IMR-90 (cell line): ENCODE data around the gene C16orf74. TPM values are rescaled to one million over a fixed set of nuclear protein-coding genes. Genes with fewer than 3 reads are reported as not detected.

Source experiments
- ATAC-seq: fragments of 200-7000 bp; cut with Tn5 transposase; 2 replicates; pipeline ENCODE4 v1.9.1; 2020; ENCODE audit warnings: low read depth, mild to moderate bottlenecking, moderate library complexity
- BruUV-seq: library from RNA; stranded (reverse); fragments of 400-500 nt; replicated peaks from 2 replicates; lab custom pipeline; 2021; lab: Mats Ljungman, UMichigan
- CTCF ChIA-PET: fragments of 300-600 bp; formaldehyde crosslinking; extraction: SDS; loops from one replicate; lab custom pipeline; 2021; ENCODE audit warnings: antibody characterized with exemption; lab: Yijun Ruan, JAX
- POLR2A ChIA-PET: fragments of 300-600 bp; sonication (Branson Sonifier 250); formaldehyde crosslinking; loops from one replicate; lab custom pipeline; 2022; ENCODE audit warnings: antibody characterized with exemption; ENCODE audit not compliant: unreplicated experiment; lab: Charles Lee
- DNase-seq: peaks from one replicate; pipeline ENCODE4 v3.0.0; 2013
- H2AFZ ChIP-seq: replicated peaks from 2 replicates; pipeline ENCODE3; 2013; ENCODE audit warnings: low read length, mild to moderate bottlenecking; ENCODE audit not compliant: poor library complexity
- H2AK5ac ChIP-seq: 2 replicates; pipeline ENCODE4 v1.6.1; 2013; ENCODE audit warnings: low read depth, low read length, inconsistent platforms
- H2AK9ac ChIP-seq: replicated peaks from 2 replicates; pipeline ENCODE3; 2013; ENCODE audit warnings: mild to moderate bottlenecking, low read depth, low read length, moderate library complexity; ENCODE audit not compliant: poor library complexity
- H2BK120ac ChIP-seq: 2 replicates; pipeline ENCODE4 v1.6.1; 2013; ENCODE audit warnings: low read depth, low read length, inconsistent platforms
- H2BK15ac ChIP-seq: 3 replicates; pipeline ENCODE4 v1.6.1; 2013; ENCODE audit warnings: low read depth, low read length, inconsistent platforms
- H2BK20ac ChIP-seq: 2 replicates; pipeline ENCODE4 v1.6.1; 2013; ENCODE audit warnings: low read depth, mild to moderate bottlenecking, inconsistent platforms, low read length, moderate library complexity
- H2BK5ac ChIP-seq: 2 replicates; pipeline ENCODE4 v1.6.1; 2013; ENCODE audit warnings: mild to moderate bottlenecking, low read depth, low read length, inconsistent platforms; ENCODE audit not compliant: poor library complexity, severe bottlenecking
- H3K14ac ChIP-seq: replicated peaks from 2 replicates; pipeline ENCODE4 v1.6.1; 2013; ENCODE audit warnings: low read depth, low read length, inconsistent platforms
- H3K18ac ChIP-seq: 2 replicates; pipeline ENCODE4 v1.6.1; 2013; ENCODE audit warnings: low read depth, low read length, control low read depth
- H3K23ac ChIP-seq: 2 replicates; pipeline ENCODE4 v1.6.1; 2013; ENCODE audit warnings: low read depth, low read length, inconsistent platforms
- H3K27ac ChIP-seq: 2 replicates; pipeline ENCODE4 v1.5.1; 2013; ENCODE audit warnings: mild to moderate bottlenecking, control low read depth, low read length; ENCODE audit not compliant: insufficient read depth
- H3K27me3 ChIP-seq: 2 replicates; pipeline ENCODE4 v1.6.1; 2013; ENCODE audit warnings: low read length; ENCODE audit not compliant: control insufficient read depth, insufficient read depth
- H3K36me3 ChIP-seq: 2 replicates; pipeline ENCODE4 v1.6.1; 2013; ENCODE audit warnings: low read length, mixed read lengths; ENCODE audit not compliant: control insufficient read depth, insufficient read depth
- H3K4ac ChIP-seq: 2 replicates; pipeline ENCODE4 v1.6.1; 2013; ENCODE audit warnings: low read depth, low read length, inconsistent platforms
- H3K4me1 ChIP-seq: 2 replicates; pipeline ENCODE4 v1.6.1; 2013; ENCODE audit warnings: low read length, mixed read lengths; ENCODE audit not compliant: control insufficient read depth, insufficient read depth
- H3K4me2 ChIP-seq: 2 replicates; pipeline ENCODE4 v1.6.1; 2013; ENCODE audit warnings: low read depth, mild to moderate bottlenecking, control low read depth, low read length, moderate library complexity
- H3K4me3 ChIP-seq: 2 replicates; pipeline ENCODE4 v1.5.1; 2013; ENCODE audit warnings: low read depth, mild to moderate bottlenecking, control low read depth, low read length, moderate library complexity; ENCODE audit not compliant: insufficient read depth
- H3K56ac ChIP-seq: 2 replicates; pipeline ENCODE4 v1.6.1; 2013; ENCODE audit warnings: low read length, inconsistent platforms; ENCODE audit not compliant: insufficient read depth; ENCODE audit errors: extremely low read depth
- H3K79me1 ChIP-seq, 2 experiments: 2 replicates each; pipeline ENCODE4 v1.6.1; 2013; ENCODE audit warnings: low read length in 2 of 2, inconsistent platforms in 1 of 2, low read depth in 1 of 2
- H3K9ac ChIP-seq: 2 replicates; pipeline ENCODE4 v1.6.1; 2013; ENCODE audit warnings: low read depth, low read length, control low read depth
- H3K9me1 ChIP-seq: 2 replicates; pipeline ENCODE4 v1.6.1; 2013; ENCODE audit warnings: low read length, inconsistent platforms; ENCODE audit not compliant: insufficient read depth
- H3K9me3 ChIP-seq: 2 replicates; pipeline ENCODE4 v1.6.1; 2013; ENCODE audit warnings: low read length; ENCODE audit not compliant: control insufficient read depth, insufficient read depth
- H4K20me1 ChIP-seq: 2 replicates; pipeline ENCODE4 v1.6.1; 2013; ENCODE audit warnings: low read length, inconsistent platforms; ENCODE audit not compliant: insufficient read depth
- H4K5ac ChIP-seq: 2 replicates; pipeline ENCODE4 v1.6.1; 2013; ENCODE audit warnings: mild to moderate bottlenecking, low read depth, low read length, control low read depth
- H4K8ac ChIP-seq, 2 experiments: 2 replicates each; pipeline ENCODE4 v1.6.1; 2013; ENCODE audit warnings: low read depth in 2 of 2, low read length in 2 of 2, control low read depth in 1 of 2, inconsistent platforms in 1 of 2
- H4K91ac ChIP-seq: 2 replicates; pipeline ENCODE4 v1.6.1; 2013; ENCODE audit warnings: low read depth, low read length, inconsistent platforms; ENCODE audit not compliant: insufficient read depth
- CHD1 ChIP-seq: IDR thresholded peaks from 2 replicates; pipeline ENCODE4 v1.6.1; 2012; ENCODE audit warnings: low read depth, low read length, improper control_type of control experiment
- USF2 ChIP-seq: fragments of 150-350 bp; IDR thresholded peaks from 2 replicates; pipeline ENCODE4 v1.6.1; 2017; ENCODE audit warnings: mild to moderate bottlenecking, antibody characterized with exemption, low read length, low read depth
- WGBS, 2 experiments: methylation state at CpG; one replicate each; pipeline versions ENCODE4 v1.1.5 to v1.1.7; 2013; ENCODE audit warnings: missing lambda C conversion rate in 2 of 2; ENCODE audit not compliant: insufficient read length in 1 of 2; ENCODE audit errors: extremely low coverage in 2 of 2; 5-methylcytosine and 5-hydroxymethylcytosine counted together
- dilution Hi-C: fragments of 300-500 bp; cut with HindIII; formaldehyde crosslinking; loops from one replicate; pipeline ENCODE4 v1.14.3; 2018; ENCODE audit warnings: low sequenced_read_pairs; ENCODE audit not compliant: unreplicated experiment
- in situ Hi-C: fragments of 300-500 bp; cut with MboI; formaldehyde crosslinking; loops from 3 replicates; pipeline ENCODE4 v1.14.3; 2019; ENCODE audit warnings: low sequenced_read_pairs, inconsistent platforms, mixed read lengths
- intact Hi-C: fragments of 100-400 bp; cut with micrococcal nuclease; formaldehyde crosslinking; loops from 2 replicates; pipeline ENCODE4 v1.10.0; 2022
- polyA plus RNA-seq, 3 experiments: library from polyadenylated mRNA; depleted of rRNA; stranded (reverse); fragments of >200 nt; gene quantifications; 2 replicates each; pipeline ENCODE4 v1.2.3, GENCODE V29; 2012; ENCODE audit warnings: low replicate concordance in 1 of 3
- total RNA-seq: library from RNA; depleted of rRNA; stranded (reverse); fragments of >200 nt; gene quantifications from 2 replicates; pipeline ENCODE4 v1.2.3, GENCODE V29; 2012

C16orf74 gene
- total and polyA plus RNA-seq, 2 of the 4 experiments (the other 2 are of a cell fraction) = 4.5 to 12.2 TPM

GRCh38 chr16:85753976-85754375 is 3.1 kb upstream of the C16orf74 start:
- in situ Hi-C loops (no loop called here), intact Hi-C loops (loop anchor here (5.0 kb wide), 1 partner anchor 43 kb away; the partner anchor contains the start of genes COX4I1 and EMC8), dilution Hi-C loops (no loop called here)
- WGBS, 2 experiments = 75% methylated on average over 2 of the region's 7 CpGs; no CpG with 5 or more reads in 1 of the 2 experiments
- DNase-seq = no peak
- H3K9me1 ChIP-seq = peaks cover 10% of the 10 kb centered on the region
- no peak overlapping the region for H2BK15ac ChIP-seq
- ChIA-PET POLR2A (no interaction called here), CTCF (no interaction called here)
- no peak overlapping the region for H3K23ac ChIP-seq
- H3K4me2 ChIP-seq = no peak overlapping the region
- no peak overlapping the region for H3K4me3 ChIP-seq
- H4K8ac ChIP-seq = no peak overlapping the region
- no peak overlapping the region for H3K27ac ChIP-seq
- no peak for TF ChIP-seq CHD1
- no peak for TF ChIP-seq USF2
- peak overlapping the region; percentile 29 for H2AK9ac ChIP-seq
- H3K27me3 ChIP-seq = no peaks in the 10 kb centered on the region
- H2BK5ac ChIP-seq = no peak overlapping the region
- H3K79me1 ChIP-seq = peaks cover 9 to 21% of the 10 kb centered on the region in 2 experiments
- no peak overlapping the region for H2AFZ ChIP-seq
- H3K9me3 ChIP-seq = no peaks in the 10 kb centered on the region
- H4K5ac ChIP-seq = no peak overlapping the region
- no TSS peak for BruUV-seq
- H3K18ac ChIP-seq = no peak overlapping the region
- no peak overlapping the region for H4K91ac ChIP-seq
- H3K9ac ChIP-seq = no peak overlapping the region
- H3K56ac ChIP-seq = no peak overlapping the region
- H3K14ac ChIP-seq = no peak overlapping the region
- H3K4ac ChIP-seq = no peak overlapping the region
- H3K4me1 ChIP-seq = peaks cover 34% of the 10 kb centered on the region
- H3K36me3 ChIP-seq = no peaks in the 10 kb centered on the region
- peaks cover 8% of the 10 kb centered on the region for H4K20me1 ChIP-seq
- ATAC-seq = no peak
- H2AK5ac ChIP-seq = no peak overlapping the region
- H2BK20ac ChIP-seq = no peak overlapping the region
- no peak overlapping the region for H2BK120ac ChIP-seq
